AG09309 (cell line): ENCODE results near the gene EIF4E.
"Not testable (repeated sequence)": the region's sequence is repeated elsewhere in the genome, so short reads cannot be mapped to it uniquely, and the experiment has no call there.

Source experiments
- DNase-seq: peaks from one replicate; pipeline ENCODE4 v3.0.0-alpha.2; 2010; ENCODE audit warnings: low read depth
- H3K4me3 ChIP-seq: 2 replicates; pipeline ENCODE4 v1.5.1; 2011; ENCODE audit warnings: mild to moderate bottlenecking, low read depth, low read length, moderate library complexity; ENCODE audit not compliant: control insufficient read depth
- TF ChIP-seq, protein P1 (sequence below): IDR thresholded peaks from 2 replicates; pipeline ENCODE4 v1.5.1; 2011; ENCODE audit warnings: mild to moderate bottlenecking, low read depth, low read length, inconsistent platforms; ENCODE audit not compliant: insufficient read depth, control insufficient read depth; ENCODE audit errors: missing control alignments

EIF4E gene

DNA sequence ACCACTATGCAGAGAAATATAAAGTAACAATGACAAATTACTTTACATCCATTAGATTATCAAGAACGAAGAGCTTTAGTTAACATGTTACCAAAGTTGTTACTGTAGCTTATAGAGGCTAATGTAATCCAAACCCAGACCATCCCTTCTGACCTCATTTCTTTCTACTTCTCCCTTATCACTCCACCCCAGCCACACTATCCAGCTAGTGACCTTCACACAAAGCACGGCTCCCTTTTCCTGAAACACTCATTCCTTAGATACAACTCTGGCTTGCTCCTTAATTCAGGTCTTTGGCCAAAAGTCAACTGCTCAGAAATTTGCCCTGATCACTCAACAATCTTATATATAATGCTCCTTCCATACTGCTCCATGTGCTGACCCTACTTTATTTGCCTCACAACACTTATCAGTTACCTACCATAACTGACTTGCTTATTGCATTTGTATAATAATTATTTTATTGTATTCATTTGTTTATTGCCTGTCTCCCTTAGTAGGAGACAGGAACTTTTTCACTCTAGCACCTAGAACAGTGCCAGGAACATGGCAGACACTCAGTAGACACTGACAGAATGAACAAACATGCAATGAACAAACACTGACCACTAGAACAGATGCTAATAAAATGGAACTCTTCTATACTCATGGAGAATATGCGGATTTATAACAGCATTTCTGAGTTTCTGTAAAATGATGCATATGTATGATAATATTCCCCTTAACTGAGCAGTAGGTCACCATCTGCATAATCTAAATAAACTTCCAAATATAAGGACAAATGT, 67.6 kb downstream of the EIF4E start:
- TF ChIP-seq, protein P1, sequence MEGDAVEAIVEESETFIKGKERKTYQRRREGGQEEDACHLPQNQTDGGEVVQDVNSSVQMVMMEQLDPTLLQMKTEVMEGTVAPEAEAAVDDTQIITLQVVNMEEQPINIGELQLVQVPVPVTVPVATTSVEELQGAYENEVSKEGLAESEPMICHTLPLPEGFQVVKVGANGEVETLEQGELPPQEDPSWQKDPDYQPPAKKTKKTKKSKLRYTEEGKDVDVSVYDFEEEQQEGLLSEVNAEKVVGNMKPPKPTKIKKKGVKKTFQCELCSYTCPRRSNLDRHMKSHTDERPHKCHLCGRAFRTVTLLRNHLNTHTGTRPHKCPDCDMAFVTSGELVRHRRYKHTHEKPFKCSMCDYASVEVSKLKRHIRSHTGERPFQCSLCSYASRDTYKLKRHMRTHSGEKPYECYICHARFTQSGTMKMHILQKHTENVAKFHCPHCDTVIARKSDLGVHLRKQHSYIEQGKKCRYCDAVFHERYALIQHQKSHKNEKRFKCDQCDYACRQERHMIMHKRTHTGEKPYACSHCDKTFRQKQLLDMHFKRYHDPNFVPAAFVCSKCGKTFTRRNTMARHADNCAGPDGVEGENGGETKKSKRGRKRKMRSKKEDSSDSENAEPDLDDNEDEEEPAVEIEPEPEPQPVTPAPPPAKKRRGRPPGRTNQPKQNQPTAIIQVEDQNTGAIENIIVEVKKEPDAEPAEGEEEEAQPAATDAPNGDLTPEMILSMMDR = no peak
- no peak for DNase-seq

DNA sequence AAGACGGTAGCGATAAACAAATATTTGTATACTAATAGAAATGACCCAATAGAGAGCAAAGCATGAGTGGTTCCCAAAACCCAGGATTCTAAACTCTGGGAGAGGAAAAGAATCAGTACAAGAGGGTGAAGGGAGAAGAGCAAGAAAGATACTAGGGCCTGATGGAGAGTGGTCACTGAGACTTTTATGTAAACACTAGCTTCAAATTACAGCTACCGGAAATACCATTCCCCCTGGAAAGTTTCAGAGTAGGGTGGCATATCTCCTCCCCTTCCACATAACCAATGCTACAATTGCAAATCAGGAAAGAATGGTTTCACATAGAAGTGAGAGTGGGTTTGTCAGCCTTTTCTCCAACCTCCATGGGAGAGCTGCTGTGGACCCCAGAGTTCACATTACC, 77.1 kb downstream of the EIF4E start:
- peak; percentile 24 for DNase-seq
- TF ChIP-seq, protein P1 = no peak
- H3K4me3 ChIP-seq = no peak overlapping the region

More for the DNA sequence above, 67.6 kb downstream of the EIF4E start:
- no peak overlapping the region for H3K4me3 ChIP-seq

DNA sequence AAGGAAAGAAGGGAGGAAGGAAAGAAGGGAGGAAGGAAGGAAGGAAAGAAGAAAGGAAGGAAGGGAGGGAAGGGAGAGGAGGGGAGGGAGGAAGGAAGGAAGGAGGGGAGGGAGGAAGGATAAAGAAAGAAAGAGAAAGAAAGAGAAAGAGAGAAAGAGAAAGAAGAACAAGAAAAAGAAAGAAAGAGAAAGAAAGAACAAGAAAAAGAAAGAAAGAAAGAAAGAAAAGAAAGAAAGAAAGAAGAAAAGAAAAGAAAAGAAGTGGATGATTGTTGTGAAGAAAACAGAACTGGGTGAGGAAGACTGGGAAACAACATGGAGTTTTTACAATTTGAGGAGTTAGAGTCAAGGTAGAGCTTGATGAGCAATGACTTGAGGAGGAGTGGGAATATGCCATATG, 78.0 kb downstream of the EIF4E start:
- H3K4me3 ChIP-seq = no peak overlapping the region
- no peak for DNase-seq
- TF ChIP-seq, protein P1 = no peak

DNA sequence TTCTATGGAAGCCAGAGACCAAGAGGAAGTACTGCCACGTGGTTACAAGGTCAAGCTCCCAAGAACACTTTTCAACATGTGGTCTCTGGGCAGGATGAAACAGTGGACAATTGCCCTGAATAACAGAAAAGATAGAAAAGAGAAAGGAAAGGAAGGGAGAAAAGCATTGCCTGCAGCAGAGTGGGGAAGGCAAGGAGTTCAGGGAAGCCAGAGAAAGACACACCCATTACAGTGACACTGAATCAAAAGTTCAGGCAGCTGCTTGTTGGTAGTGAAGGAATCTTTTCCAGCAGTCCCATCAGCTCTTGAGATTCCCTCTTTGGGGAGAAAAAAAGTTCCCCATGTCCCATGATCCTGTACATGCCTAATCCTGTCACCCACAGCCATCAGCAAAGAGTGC, 80.5 kb downstream of the EIF4E start:
- H3K4me3 ChIP-seq = no peak overlapping the region
- DNase-seq = no peak
- TF ChIP-seq, protein P1 = no peak

DNA sequence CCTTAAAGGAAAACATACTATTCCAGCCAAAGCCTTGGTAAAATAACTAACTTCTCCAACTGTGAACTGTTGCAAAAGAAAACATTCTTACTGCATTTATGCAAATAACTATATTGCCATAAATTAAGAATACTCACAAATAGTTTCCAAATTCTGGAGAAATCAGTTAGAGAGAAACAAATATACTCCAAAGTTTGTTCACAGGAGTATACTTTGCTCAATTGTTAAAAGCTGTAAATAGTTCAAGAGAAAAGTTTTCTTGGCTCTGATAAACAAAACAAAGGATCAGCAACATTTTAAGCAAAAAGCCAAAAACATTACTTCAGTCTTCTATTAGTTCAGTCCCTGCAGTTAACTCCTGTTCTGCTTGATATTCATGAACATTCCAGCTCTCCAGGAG, 83.0 kb downstream of the EIF4E start:
- TF ChIP-seq, protein P1 = no peak
- DNase-seq = no peak
- H3K4me3 ChIP-seq = no peak overlapping the region

DNA sequence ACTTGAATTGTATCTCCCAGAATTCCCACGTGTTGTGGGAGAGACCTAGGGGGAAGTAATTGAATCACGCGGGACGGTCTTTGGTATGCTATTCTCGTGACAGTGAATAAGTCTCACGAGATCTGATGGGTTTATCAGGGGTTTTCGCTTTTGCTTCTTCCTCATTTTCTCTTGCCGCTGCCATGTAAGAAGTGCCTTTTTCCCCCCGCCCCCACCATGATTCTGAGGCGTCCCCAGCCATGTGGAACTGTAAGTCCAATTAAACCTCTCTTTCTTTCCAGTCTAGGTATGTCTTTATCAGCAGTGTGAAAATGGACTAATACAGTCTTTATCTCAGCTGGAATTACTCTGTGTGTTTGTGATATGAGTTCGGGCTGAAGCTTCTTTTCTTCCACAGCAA, 86.0 kb downstream of the EIF4E start:
- not testable (repeated sequence) for H3K4me3 ChIP-seq, DNase-seq

DNA sequence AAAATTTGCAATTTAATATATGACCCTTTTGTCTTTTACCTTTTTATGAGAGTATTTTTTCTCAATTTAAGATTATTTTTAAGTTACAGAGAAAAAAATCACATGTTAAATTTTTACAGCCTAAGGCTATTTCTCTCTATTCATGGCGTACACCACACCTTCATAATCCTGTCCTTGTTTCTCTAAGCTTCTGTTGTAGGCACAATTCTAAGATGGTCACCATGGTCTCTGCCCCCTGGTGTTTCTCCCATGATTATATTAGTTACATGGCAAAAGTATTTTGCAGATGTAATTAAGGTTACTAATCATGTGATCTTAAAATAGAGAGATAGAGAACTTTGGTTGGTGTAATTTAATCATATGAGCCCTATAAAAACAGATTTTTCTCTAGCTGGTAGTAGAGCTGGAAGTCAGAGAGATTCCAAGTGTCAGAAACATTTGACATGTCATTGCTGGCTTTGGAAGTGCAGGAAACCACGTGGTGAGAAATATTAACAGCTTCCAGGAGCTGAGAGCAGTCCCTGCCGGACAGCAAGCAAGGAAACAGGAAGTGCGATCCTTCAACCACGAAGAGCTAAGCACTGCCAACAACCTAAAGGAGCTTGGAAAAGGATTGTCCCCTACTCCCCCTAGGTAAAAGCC, 89.8 kb downstream of the EIF4E start:
- no peak for DNase-seq
- TF ChIP-seq, protein P1 = no peak

More for the DNA sequence above, 89.8 kb downstream of the EIF4E start:
- no peak overlapping the region for H3K4me3 ChIP-seq
